K562 (cell line): ENCODE data around the gene FAM184B.

Source experiments
- TCF7L2 ChIP-seq: fragments of 150-350 bp; IDR thresholded peaks from 2 replicates; pipeline ENCODE4 v1.6.1; 2016; ENCODE audit warnings: low read depth, mild to moderate bottlenecking, low read length, moderate library complexity
- ZNF124 ChIP-seq: sonication (generic); formaldehyde crosslinking; IDR thresholded peaks from 2 replicates; pipeline ENCODE4 v1.8.1; 2022; ENCODE audit warnings: missing genetic modification reagents
- ZNF274 ChIP-seq: IDR thresholded peaks from 2 replicates; pipeline ENCODE4 v1.6.1; 2011; ENCODE audit warnings: low read depth, mild to moderate bottlenecking, low read length, moderate library complexity, borderline replicate concordance

DNA sequence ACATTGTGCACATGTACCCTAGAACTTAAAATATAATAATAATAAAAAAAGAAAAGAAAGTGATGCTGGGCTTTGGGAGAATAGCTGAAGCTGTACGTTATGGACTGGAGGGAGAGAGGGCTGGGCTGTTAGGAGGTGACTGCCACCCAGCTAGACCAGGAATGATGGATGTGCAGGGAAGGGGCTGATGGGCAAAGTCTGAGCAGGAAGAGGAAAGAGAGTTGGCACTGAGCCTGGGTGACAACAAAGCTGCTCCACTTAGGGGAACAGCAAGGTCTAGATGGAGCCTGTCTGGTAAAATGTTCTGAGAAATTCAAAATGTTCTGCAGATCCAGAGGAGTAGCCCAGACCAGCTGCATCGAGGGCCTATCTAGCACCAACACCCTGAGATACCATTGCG, 134.7 kb downstream of the FAM184B start:
- TF ChIP-seq TCF7L2 (no peak), ZNF124 (CRISPR knock-in tag) (no peak), ZNF274 (no peak)
